ENCODE data around the gene RASA4.
"Not testable (repeated sequence)": the region's sequence is repeated elsewhere in the genome, so short reads cannot be mapped to it uniquely, and the experiment has no call there.

RASA4 gene

DNA sequence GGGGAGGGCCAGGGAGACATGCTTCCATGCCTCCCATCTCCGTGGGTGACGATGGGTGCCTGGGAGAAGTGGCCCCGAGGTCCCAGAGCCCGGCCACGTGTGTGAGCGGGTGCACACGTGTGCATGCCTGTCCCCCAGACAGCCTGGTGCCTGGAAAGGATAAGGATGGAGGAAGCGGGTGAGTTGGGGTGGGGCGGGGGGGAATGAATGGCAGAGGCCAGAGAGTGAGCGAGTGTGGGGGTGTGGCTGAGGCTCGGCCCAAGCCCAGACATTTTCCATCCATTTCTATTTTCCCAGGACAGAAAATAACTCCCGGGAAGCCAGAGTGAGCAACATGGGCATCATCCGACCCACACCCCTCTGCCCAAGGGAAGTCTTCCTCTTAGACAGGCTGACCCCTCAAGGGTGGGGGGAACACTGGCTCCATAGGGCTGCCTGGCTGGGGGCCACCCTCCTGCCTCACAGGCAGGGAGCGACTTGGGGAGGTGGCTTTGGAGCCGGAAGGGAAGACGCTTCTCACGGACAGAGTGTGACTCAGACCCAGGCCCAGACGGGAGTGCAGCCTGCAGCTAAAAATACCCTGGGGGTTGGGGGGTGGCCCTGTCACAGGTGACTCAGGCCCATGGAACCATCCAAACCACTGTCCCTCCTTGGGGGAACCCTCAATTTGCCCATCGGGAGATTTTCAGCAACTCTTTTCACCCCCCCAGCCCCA is 12.0 kb downstream of the RASA4 start:
- not testable (repeated sequence) for DNase-seq

DNA sequence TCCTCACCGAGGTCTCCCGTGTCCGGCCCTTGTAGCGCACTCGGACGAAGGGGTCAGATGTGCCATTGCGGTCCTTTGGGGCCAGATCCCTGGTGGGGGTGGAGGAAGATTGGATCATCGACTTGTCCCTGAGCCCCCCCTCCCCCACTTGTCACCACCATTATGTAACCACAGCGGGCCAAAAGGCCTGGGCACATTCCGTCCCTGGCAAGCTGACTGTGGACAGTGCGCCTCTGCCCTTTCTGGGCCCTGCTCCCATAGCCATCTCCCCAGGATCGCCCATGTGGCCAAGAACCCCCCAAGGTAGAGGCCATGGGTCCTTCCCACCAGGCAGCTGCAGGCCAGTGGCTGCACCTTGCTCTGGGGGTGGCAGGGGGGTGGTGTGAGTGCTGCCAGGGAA is 14.2 kb downstream of the RASA4 start:
- DNase-seq = not testable (repeated sequence)

DNA sequence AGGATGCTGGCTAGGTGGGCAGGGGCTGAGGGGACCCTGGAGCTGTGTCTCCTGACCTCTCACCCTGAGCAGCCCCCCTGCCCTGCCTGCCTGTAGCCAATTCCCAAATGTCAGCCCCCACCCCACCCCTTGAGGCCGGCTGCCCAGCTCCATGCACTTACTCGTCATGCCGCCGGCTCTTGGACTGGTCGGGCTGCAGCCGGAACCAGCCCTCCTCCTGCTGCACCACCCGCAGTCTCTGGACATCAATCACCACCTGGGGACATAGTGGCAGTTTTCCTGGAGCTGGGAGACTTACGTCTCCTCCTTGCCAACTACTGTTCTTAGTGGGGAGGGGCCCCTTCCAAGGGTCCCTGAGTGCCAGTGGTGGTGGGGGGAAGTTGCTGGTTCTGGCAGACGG is 16.9 kb downstream of the RASA4 start:
- not testable (repeated sequence) for DNase-seq

DNA sequence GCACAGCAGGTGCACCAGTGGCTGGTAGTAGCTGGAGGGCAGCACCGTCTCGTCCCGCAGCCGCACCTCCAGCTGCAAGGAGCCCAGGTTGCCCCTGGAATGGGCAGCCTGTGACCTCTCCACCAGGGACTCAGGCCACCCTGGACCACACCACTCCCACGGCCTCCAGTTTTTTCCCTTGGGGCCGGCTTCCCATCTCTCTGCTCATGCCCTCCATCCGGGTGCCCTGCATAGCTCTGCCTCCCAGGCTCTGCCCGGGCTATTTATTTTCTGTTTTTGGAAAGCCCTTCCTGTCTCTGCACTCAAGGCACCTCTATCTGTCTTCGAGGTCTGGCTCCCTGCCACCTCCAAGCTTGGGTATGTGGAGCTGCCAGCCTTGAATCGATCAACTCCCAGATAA is 20.5 kb downstream of the RASA4 start:
- DNase-seq = not testable (repeated sequence)

DNA sequence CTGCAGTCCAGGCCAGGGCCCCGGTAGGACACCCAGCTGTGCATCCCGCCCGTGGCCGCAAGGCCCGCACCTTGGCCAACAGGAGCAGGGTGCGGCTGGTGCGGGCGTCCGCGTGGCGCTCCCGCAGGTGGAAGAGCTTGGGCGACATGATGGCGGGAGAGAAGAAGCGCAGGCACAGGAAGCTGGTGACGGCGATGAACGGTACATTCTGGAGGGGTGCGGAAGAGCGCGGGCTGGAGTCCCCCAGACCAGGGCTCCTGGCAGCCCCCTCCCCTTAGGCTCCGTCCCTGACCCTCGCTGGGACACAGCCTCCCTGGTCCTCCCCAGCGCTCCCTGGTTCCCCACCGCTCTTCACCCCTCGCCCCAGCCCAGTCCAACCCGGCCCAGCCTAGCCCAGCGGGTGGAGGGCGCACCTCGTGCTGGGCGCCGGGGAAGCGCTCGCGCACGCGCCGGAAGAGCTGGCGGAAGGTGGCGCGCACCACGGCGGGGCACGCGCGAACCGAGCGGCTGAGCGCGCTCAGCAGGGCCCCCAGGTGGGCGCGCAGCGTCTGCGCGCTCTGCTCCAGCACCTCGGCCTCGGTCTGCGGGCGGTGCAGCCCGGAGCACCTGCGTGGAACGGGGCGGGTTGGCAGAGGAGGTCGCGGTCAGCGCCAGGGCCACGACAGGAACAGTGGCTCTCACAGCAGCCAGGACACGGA is 22.8 kb downstream of the RASA4 start:
- DNase-seq = not testable (repeated sequence)

- not testable (repeated sequence) for DNase-seq
Observed at GRCh38 chr7:102592477-102593019, 24.0 kb downstream of the RASA4 start.

DNA sequence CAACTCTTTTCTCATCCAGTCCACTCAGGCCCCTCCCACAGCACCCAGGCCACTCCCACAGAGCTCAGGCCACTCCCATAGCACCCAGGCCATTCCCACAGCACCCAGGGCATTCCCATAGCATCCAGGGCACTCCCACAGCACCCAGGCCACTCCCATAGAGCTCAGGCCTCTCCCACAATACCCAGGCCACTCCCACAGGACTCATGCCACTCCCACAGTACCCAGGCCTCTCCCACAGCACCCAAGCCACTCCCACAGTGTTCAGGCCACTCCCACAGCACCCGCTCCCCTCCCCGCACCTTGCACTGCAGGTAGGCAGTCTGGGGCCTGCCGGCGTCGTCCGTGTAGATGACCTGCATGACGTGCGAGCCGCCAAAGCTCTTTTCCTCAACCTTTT is 26.7 kb downstream of the RASA4 start:
- not testable (repeated sequence) for DNase-seq

- not testable (repeated sequence) for DNase-seq
Observed at GRCh38 chr7:102583495-102583894, 33.1 kb downstream of the RASA4 start.

DNA sequence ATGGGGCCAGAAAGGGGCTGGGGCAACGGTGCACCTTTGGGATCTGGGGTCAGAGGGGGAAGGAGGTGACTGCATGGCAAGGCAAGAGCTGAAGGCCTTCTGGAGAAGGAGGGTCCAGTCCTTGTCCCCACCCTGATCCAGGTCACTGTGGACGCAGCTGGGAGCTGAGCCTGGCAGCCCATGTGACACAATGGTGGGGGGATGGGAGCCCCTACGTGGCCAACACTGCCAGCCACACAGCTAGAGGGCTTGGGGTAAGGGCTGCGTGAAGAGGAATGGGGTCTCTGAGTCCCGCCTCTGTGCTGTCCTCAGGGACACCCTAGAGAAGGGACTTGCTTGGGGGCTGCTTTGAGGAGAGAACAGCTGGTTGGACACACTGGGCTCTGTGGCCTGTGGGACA is 34.8 kb downstream of the RASA4 start:
- not testable (repeated sequence) for DNase-seq

DNA sequence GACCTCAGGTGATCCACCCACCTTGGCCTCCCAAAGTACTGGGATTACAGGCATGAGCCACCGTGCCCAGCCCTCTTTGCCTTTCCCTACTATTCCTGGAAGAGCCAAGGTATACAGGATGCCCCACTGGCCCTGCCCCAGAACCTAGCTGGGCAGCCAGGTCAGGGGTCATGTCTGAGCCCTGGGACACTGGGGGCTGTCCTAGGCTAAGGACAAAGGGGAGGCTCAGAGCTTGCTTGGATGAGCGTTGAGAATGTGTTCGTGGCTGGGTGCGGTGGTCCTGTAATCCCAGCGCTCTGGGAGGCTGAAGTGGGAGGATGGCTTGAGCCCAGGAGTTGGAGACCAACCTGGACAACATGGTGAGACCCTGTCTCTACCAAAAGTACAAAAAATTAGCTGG is 38.1 kb downstream of the RASA4 start:
- not testable (repeated sequence) for DNase-seq

DNA sequence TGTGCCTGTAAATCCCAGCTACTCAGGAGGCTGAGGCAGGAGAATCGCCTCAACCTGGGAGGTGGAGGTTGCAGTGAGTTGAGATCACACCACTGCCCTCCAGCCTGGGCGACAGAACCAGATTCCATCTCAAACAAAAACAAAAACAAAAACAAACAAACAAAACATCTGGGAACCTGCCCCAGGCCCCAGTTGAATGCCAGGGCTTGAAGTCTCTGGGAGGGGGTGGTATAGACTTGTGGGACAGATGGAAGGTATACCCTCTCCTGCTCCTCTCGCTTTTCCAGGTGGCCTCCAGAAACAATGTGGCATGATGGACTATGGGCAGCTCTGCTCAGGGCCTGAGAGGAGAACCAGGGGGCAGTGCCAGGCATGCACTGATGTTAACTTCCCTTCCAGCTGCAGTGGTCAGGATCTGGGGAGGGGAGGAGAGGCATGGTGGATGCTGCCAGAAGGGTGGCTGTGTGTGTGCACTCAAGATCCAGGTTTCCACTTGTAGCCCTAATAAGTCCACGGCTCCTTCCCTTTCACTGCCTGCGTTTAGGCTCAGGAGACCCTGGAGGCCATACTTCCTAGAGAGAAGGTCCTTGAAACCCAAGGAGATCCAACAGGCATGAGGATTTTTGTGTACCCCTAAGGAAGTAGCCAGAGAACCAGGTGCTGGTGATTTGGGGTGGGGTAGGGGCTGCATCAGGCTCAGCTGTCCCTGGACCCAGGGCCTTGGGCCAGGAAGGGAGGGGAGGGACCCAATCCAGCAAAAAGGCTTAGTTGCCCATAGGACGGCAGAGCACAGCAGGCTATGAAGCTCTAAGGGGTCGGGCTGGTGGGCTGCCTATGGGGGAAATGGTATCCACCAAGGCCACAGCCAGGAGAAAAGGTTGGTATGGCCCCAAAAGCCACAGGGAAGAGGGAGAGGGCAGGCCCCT is 39.0 kb downstream of the RASA4 start:
- DNase-seq = not testable (repeated sequence)

DNA sequence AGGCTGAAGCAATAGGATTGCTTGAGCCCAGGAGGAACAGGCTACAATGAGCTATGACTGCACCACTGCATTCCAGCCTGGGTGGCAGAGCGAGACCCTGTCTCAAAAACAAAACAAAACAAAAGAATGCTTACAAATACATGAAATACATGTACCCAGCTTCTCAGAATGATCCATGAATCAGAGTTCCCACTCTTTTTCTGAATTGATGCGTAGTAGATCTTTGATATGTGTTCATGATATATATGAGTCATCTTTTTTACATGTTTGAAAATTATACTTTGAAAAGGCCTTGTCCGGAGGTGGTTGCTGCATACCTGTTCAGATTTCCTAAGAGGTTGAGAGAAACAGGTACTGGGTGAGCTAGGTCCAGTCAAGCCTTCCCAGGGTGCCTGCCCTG is 40.2 kb downstream of the RASA4 start:
- DNase-seq = not testable (repeated sequence)

DNA sequence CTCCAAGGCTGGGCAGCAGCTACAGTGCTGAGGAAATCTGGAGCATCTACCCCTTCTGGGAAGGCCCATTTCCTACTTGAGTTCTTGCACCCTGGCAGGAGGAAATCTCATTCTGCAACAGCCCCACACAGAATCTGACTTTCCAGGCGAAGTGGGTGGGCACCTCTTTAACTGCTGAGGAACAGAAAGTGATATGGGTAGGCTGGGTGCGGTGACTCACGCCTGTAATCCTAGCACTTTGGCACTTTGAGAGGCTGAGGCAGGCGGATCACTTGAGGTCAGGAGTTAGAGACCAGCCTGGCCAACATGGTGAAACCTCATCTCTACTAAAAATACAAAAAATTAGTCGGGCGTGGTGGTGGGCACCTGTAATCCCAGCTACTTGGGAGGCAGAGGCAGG is 41.9 kb downstream of the RASA4 start:
- not testable (repeated sequence) for DNase-seq

- not testable (repeated sequence) for DNase-seq
Observed at GRCh38 chr7:102572261-102573239, 44.0 kb downstream of the RASA4 start, which contains the start of gene POLR2J3. Gene POLR2J3, minus strand, starts transcription at chr7:102572583. Its CDS starts 62 bp downstream, at chr7:102572521.

- DNase-seq = not testable (repeated sequence)
Observed at GRCh38 chr7:102568620-102569019, 47.9 kb downstream of the RASA4 start.

- not testable (repeated sequence) for DNase-seq
Observed at GRCh38 chr7:102550808-102551422, 65.6 kb downstream of the RASA4 start, which contains the start of gene SPDYE2. Gene SPDYE2, plus strand, starts transcription at chr7:102551226. Its CDS starts 2,030 bp downstream, at chr7:102553256.

- DNase-seq = not testable (repeated sequence)
Observed at GRCh38 chr7:102546353-102546752, 70.2 kb downstream of the RASA4 start.

DNA sequence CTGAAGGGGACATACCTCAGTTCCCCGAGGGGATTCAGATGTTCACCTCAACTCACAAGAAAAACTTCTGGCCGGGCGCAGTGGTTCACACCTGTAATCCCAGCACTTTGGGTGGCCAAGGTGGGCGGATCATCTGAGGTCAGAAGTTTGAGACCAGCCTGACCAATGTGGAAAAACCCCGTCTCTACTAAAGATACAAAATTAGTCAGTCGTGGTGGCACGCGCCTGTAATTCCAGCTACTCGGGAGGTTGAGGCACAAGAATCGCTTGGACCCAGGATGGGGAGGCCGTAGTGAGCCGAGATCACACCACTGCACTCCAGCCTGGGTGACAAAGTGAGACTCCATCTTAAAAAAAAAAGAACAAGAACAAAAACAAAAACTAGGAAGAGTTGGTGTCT is 71.3 kb downstream of the RASA4 start:
- not testable (repeated sequence) for DNase-seq

GRCh38 chr7:102544372-102544771 is 72.2 kb downstream of the RASA4 start:
- DNase-seq = not testable (repeated sequence)

DNA sequence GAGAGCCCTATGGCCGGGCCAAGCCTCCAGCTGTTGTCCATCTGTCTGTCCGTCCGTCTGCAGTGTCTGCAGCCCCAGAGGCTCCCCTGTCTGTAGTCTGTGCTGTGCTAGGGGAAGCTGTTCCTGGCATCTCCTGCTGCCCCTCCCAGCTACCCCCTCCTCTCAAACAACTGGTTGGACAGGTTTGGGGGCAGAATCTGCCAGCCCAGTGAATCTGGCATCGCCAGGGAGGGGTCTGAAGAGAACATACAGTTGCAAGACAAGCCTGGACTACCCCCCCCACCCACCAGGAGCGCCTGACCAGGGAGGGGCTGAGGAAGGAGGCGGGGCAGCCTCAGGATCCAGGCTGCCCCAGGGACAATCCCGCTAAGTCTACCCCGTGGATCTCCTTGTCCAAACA is 73.0 kb downstream of the RASA4 start, which contains the start of gene UPK3BL2:
Gene UPK3BL2 (minus strand): TSS at position 101 of the 400 bp plus-strand sequence. CDS start 60 bp downstream, at position 41.
- not testable (repeated sequence) for DNase-seq

DNA sequence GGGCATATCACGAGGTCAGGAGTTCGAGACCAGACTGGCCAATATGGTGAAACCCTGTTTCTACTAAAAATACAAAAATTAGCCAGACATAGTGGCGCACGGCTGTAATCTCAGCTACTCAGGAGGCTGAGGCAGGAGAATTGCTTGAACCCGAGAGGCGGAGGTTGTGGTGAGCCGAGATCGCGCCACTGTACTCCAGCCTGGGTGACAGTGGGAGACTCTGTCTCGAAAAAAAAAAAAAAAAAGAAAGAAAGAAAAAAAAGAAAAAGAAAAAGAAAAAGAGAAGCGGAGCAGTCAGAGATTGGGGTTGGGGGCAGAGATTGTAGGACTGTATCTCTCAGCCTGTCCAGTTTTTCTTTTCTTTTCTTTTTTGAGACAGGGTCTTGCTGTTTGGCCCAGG is 73.8 kb downstream of the RASA4 start:
- not testable (repeated sequence) for DNase-seq
